GM18507 (cell line): ENCODE data around the gene PMVK.
"Not testable (repeated sequence)": the region's sequence is repeated elsewhere in the genome, so short reads cannot be mapped to it uniquely, and the experiment has no call there.

Experiments used
- DNase-seq: peaks from one replicate; pipeline ENCODE4 v3.0.0; 2011; ENCODE audit warnings: low read depth; ENCODE audit not compliant: insufficient read length; ENCODE audit errors: extremely low spot score
- FAIRE-seq: peaks from 2 replicates; lab custom pipeline; 2011; peaks lifted over from hg19 to GRCh38; lab: Jason Lieb, UNC

The PMVK gene

DNA sequence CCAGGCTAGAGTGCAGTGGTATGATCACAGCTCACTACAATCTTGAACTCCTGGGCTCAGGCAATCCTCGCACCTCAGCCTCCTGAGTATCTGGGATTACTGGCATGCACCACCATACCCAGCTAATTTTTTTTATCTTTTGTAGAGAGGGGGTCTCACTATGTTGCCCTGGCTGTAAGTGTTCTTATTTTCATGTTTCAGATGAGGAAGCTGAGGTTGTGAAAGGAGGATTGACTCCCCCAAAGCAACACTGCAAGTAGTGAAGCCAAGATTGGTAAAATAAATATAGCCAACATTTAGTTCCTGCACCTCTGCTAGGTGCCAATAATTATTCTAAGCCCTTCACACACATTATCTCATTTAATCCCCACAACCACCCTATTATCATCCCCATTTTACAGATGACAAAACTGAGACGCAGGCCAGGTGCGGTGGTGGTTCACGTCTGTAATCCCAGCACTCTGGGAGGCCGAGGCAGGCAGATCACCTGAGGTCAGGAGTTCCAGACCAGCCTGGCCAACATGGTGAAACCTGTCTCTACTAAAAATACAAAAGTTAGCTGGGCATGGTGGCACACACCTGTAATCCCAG, 2.1 kb downstream of the PMVK start:
- FAIRE-seq (no peak), DNase-seq (no peak)

DNA sequence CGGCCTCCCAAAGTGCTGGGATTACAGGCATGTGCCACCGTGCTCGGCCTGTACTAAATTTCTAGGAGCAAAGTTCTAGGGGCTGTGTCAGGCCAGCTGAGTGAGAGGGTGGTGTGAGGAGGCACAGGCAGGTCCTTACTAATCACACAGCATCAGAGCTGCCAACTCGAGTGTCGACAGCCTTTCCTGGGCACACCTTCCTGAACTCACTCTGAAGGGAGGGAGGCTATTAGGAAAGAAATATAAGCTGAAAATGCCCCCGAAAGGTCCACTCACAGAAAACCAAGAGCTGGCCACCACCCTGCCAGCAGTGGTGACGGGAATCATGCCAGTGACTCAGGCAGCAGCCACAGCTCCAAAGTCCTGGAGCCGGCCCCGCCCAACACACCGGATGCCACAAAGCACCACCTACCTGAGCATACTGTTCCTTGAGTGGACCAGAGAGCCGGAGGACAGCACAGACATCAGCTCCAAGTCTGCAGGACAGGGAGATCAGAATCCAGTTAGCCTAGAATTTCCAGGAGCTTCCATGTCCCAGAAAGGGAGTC, 4.5 kb downstream of the PMVK start:
- FAIRE-seq, result no peak
- no peak for DNase-seq

DNA sequence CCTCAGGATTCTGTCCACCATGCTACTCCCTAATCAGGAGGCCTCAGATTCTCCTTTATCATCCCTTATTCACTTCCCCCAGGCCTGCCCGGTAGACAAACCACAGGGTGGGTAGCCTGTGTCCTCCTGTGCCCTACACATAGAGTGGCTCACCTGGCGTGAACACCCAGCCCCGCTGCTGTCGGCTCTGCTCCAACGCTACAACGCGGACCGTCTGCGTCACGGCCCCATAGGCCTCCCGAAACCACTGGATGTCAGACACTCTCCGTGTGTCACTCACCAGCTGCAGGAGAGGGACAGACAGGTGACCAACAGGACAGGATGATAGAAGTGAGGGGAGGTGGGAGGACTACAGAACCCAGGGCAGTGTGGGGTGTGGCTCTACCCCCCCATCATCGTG, 10.3 kb downstream of the PMVK start:
- DNase-seq (no peak), FAIRE-seq (no peak)

DNA sequence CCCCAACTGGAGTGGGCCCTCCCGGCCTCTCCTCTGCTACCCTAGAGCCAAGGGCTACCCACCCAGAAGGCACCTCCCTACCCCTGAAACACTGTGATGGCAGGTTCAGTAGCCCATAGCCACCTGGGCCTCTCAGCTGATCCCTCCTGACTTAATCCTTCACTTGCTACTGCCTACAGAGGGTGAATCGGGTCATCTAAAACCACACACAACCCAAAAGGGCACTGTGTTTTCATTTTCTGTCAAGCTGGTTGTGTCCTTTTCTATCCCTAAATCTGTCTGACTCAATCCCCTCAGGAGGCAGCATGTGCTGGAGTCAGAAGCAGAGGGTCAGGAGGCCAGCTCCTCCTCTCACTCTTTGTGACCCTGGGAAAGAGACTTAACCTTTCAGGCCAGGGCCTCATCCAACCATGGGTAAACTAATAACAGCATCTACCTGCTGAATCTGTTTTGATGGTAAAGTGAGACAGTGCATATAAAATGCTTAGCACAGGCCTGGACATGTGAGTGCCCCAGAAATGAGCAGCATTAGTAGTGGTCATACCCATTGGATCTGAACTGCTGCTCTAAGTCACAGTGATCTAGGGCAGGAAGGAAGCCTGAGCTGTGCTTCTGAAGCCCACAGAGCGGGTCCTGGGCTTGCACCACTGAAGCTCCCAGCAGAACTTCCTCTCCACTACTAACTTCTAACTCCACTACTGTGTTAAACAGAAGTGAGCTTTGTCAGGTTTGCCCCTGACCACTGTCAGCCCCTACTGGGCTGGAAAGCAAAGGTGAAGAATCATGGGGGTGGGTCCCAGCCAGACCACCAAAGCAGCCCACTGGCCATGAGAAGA, 11.0 kb downstream of the PMVK start:
- no peak for DNase-seq
- no peak for FAIRE-seq

DNA sequence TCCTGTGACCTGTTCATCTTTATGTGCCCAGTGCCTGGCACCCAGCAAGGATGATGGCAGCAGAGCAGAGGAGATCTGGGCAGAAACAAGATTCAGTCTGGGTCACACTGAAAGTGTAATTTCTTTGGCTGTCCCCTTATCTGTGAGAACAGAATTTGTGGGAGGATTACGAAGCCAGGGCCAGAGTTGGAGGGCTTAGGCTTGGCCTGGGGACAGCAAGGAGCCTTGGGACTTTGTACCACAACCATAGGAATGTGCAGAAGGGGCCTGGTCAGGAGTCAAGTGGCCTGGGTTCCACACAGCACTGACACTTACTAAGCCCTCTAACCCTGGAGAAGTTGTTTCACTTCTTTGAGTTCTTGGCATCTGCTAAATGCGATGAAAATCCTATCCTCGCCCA, 12.8 kb downstream of the PMVK start:
- no peak for DNase-seq
- FAIRE-seq, result no peak

DNA sequence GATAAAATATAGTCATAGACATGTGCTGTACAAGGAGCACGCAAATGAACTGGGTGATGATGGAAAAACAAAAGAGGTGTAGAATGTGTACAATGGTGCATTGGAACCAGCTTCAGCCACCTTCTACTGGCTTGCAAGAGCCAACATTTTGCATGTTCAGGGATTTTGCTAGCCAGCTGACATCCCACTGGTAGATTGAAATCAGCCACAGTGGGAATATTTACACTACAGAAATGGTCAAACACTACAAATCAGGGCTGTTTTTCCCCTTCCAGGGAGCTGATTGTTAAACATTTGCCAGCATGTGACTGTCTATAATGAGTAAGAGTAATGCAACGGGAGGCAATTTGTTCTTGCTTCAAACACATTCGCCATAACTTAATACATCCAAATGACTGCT, 23.2 kb downstream of the PMVK start:
- no peak for DNase-seq
- FAIRE-seq, result no peak

DNA sequence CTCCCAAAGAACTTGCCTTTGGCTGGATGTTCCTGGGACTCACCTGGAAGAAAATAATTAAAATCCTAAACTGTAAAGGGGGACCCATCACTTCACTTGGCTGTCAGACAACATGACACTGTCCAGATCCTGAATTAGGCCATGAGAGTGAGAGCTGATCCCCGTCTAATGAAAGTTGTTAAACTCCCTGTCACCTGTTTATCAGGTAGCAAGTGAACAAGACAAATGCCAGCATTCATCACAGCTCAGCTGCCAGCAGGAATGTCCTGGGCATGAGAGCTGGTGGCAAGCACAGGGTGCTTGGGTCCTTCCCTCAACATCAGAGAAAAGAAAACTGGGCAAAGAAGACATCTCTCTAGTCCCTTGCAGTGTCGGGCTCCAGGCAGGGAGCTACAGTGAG, 23.8 kb downstream of the PMVK start:
- no peak for FAIRE-seq
- DNase-seq, result no peak

DNA sequence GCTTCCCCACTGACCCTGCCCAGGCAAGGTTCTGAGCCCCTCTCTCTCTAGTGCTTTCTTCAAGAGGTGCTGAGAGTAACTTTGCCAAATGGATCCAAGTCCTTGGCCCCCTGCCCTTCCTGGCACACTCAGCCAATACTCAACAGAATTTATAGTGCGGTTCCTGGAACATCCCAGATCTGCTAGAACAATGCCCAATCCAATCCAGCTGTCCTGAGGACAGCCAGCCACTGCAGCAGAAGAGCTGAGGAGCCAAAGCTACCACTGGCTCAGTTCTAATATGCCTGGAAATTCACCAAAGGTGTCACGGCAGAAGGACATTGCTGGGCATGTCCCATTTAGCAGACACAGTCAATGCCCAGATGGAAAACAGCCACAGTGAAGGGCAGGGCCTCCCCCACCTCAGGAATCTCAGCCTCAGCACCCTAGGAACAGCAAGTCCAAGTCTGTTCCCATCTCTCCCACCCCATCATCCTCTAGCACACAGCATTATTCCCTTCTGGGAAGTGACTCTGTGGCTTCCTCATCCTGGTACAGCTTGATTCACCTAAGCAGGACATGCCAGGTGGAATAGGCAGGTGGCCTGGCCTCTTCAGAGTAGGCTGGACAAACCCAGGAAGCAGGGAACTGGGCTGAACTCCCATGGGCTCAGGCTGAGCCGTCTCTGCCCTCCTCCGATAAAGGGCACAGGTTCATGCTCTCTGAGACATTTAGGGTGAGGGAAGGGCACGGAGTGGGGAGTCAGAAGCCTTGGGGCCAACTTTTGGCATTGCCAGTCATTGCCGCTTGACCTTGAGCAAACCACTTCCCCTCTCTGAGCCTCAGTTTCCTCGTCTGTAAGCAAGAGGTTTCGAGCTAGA, 24.6 kb downstream of the PMVK start:
- FAIRE-seq (no peak), DNase-seq (no peak)

DNA sequence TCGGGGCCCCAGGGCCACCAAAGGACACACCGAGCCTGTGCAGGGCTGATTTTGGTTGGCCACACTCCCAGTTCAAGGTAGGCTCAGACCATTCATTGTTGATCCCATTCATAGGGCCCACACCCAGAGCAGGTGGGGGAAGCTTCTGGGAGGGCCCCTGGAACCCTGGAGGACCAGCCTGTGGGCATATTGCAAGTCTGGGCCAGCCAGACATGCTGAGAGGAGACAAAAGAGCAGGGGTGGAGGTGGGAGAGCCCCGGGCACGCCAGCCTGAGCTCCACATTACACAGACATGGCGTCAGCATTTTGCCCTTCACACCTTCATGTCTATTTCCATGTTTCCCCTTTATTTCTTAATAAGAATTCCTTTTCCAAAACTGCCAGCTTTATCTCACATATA, 25.7 kb downstream of the PMVK start:
- no peak for DNase-seq
- no peak for FAIRE-seq

DNA sequence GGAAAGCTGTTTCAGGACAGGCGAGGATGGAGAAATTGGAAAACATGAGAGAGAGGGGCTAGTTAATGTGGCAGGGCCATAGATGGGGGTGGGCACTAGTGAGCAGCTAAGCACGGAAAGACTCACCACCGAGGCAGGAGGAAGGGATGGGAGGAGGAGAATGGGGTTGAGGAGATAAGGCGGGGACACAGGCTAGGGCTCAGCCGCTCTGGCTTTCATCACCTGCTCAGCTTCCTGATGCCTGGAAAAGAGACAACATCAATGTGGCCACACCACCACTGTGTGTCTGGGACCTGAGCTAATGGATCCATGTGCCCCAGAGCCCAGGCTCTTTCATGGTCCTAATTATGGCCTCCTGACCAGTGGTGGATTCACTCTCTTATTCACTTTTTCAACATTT, 27.6 kb downstream of the PMVK start:
- no peak for DNase-seq
- no peak for FAIRE-seq

DNA sequence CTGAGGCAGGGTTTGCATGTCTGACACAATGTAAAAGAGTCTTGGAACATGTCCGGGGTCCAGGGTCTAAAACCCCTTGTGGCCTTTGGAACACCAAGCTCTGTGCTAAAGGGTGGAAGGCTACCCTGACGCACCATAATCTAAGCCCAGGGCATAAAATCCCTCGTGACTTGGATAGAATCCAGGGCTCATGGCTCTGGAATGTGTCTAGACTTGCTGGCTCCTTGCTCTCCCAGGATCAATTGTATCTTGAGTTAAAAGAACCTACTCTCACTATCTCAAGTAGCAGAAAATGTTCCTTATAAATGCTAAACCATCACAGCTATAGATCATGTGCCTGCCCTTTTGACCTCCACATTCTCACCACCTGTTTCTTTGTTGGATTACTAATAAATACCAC, 28.4 kb downstream of the PMVK start:
- not testable (repeated sequence) for FAIRE-seq, DNase-seq

DNA sequence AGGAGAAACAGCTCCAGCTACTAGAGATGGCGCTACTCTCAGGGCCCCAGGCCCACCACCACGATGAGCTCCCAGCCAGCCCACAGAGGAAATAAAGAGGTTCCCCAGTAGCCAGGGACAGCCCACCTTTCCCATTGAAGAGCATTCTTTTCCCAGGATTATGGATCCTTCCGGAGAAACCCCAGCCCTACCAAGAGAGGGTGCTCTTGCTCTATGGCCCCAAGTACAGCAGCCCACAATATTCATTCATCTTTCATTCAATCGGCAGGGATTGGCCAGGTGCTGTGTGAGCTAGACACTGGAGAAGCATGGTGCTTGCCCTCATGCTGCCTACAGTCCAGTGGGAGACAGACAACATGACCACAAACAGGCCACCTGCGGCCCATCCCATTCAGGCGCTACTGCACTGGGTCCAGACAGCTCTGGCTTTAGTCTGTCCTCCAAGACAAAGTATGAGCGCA, 29.9 kb downstream of the PMVK start:
- FAIRE-seq, result no peak

DNA sequence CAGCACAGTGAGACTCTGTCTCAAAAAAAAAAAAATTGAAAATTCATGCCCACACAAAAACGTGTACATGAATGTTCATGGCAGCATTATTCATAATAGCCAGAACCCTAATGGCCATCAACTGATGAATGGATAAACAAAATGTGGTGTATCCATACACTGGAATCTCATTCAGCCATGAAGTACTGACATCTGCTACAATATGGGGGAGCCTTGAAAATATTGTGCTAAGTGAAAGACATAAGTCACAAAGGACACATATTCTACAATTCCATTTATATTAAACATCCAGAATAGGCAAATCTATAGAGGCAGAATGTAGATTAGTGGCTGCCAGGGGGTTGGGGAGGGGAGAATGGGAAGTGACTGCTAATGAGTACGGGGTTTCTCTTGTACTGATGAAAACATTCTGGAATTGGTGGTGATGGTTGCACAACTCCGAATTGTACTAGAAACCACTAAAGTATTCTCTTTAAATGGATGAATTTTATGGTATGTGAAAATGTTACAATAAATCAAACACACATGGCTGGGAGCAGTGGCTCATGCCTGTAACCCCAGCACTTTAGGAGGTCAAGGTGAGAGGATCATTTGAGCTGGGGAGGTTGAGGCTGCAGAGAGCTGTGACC, 33.5 kb downstream of the PMVK start:
- no peak for FAIRE-seq
- DNase-seq, result no peak

More for the DNA sequence above, 29.9 kb downstream of the PMVK start:
- no peak for DNase-seq

DNA sequence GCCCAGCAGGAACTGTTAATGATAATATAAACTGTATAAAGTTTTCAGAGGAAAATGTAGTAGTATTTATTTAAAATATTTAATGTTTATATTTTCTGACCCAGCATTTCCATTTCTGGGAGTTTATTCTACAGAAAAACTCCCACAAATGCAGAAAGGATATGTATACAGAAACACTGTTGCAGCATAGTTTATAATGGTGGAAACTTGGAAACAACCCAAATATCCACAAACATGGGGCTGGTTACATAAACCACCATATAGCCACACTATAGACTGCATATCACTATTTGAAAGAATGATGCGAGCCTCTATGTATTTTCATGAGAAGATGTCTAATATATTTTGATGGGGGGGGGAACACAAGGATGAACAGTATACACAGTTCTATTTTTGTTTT, 34.9 kb downstream of the PMVK start:
- FAIRE-seq (no peak), DNase-seq (no peak)

DNA sequence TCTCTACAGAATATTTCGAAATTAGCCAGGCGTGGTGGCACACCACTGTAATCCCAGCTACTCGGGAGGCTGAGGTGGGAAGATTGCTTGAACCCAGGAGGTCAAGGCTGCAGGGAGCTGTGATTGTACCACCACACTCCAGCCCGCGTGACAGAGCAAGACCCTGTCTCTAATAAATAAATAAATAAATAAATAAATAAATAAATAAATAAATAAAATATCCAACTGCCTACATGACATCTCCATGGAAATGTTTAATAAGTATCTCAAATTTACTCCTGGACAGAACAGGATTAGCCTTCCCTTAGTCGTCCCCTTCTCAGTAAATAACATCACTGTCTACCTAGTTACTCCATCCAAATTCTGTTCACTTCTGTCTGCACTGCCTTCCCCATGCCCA, 37.5 kb downstream of the PMVK start:
- FAIRE-seq, result no peak
- no peak for DNase-seq

DNA sequence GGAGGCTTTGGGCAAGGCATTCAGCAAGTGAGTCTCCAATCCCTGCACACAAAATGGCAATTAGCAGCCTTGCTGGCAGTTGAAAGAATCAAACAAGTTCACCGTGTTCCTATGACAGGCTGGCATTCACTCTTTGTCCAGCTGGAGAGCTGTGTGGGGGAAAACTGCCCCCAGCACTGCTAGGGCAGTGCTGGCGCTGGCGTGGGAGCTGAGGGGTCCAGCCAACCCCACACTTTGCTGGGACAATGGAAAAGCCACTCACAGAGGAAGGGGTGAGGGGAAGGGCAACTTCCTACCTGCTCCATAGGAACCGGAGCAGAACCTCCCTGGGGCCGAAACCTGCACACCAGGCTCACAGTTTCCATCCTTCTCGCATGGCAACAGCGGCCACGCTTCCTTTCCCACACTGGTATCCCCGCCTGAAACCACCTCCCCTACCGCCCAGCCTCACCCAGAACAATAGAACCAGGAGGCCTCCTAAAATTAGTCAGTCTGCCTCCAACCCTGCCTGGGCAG, 39.7 kb downstream of the PMVK start:
- no peak for DNase-seq
- FAIRE-seq, result no peak

DNA sequence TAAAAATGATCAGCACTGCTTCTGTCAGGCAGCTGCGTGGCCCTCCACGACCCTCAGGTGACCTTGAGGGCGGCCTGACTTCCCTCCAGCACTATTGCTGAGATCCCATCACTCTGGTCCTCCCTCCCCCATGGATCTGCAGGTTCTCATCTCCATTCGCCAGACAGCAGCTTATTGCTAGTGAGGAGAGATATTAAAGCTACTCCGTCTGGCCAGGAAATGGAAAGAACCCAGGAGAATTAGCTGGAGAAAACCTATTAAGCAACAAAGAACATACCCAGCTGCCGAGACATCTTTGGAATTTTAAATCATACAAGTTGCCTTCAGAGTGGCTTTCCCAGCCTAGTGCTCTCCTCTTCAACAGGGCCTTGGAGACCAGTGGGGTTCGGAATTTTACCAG, 40.7 kb downstream of the PMVK start:
- FAIRE-seq (no peak), DNase-seq (no peak)

DNA sequence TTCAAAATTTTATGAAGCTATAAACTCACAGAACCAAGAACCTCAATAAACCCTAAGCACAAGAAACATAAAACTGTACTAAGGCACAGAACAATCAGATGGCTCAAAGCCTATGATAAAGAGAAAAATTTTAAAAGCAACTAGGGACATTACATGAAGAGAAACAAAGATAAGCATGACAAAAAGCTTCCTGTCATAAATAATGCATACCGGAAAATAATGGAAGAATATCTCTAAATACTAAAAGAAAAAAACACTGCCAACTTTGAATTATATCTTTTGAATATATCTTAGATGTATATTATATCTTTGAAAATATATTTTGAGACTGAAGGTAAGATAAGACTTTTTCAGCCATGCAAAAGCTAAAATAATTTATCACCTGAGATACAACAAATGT, 45.1 kb downstream of the PMVK start:
- DNase-seq, result no peak
- no peak for FAIRE-seq

DNA sequence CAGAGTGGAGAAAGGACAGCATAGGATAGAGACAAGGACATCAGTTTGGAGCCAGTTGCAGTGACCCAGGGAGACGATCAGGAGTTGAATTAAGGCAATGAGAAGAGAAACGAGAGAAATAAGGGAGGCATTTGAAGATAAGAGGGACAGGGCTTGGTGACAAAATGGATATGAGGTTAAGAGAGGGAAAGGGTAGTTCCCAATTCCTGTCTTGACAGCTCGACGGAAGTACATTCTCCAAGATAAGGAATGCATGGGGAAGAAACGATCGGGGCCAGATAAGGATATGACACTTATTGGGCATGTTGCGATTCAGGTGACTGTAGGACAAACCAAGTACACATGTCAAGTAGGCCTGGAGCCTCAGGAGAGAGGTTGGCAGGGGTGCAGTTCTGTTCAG, 47.8 kb downstream of the PMVK start:
- no peak for FAIRE-seq
- DNase-seq, result no peak
